HepG2 (cell line): ENCODE results near the gene IQCK. TPM values are rescaled to one million over a fixed set of nuclear protein-coding genes. Genes with fewer than 3 reads are reported as not detected.
A peak's percentile ranks its signal among the peaks of the same experiment; 100 is the strongest.

Experiments used
- ATAC-seq: fragments of 200-7000 bp; cut with Tn5 transposase; 3 replicates; pipeline ENCODE4 v1.9.1; 2020; ENCODE audit warnings: mild to moderate bottlenecking, moderate library complexity
- BruUV-seq: library from RNA; stranded (reverse); fragments of 400-500 nt; replicated peaks from 2 replicates; lab custom pipeline; 2021; lab: Mats Ljungman, UMichigan
- CTCF ChIA-PET: fragments of 300-600 bp; formaldehyde crosslinking; extraction: SDS; loops from one replicate; lab custom pipeline; 2021; ENCODE audit warnings: low total read pairs, inconsistent platforms, low intra/inter-chr PET ratio; lab: Yijun Ruan, JAX
- POLR2A ChIA-PET: fragments of 350-600 bp; sonication (Branson Sonifier 250); formaldehyde crosslinking; loops from one replicate; lab custom pipeline; 2020; ENCODE audit warnings: antibody characterized with exemption, inconsistent platforms; lab: Yijun Ruan, JAX
- DNase-seq: peaks from one replicate; pipeline ENCODE4 v3.0.0-alpha.2; 2015; ENCODE audit warnings: low spot score
- FAIRE-seq: peaks from 3 replicates; lab custom pipeline; 2011; peaks lifted over from hg19 to GRCh38; lab: Jason Lieb, UNC
- H2AFZ ChIP-seq: one replicate; pipeline ENCODE4 v1.6.1; 2011; ENCODE audit warnings: low read length, inconsistent platforms
- H3K27ac ChIP-seq: fragments of 300-600 bp; 3 replicates; pipeline ENCODE4 v1.8.0; 2011; ENCODE audit warnings: mixed run types, mild to moderate bottlenecking, mixed read lengths, low read length, inconsistent platforms; ENCODE audit not compliant: insufficient read depth; ENCODE audit errors: extremely low read length
- H3K27me3 ChIP-seq, 2 experiments: fragments of 200-600 bp in 1 of 2; 2 replicates in 1 of 2; 3 replicates in 1 of 2; pipeline versions ENCODE4 v1.6.0 to v1.8.0; 2011; ENCODE audit warnings: low read length in 2 of 2, mild to moderate bottlenecking in 2 of 2, moderate library complexity in 2 of 2, inconsistent platforms in 1 of 2; ENCODE audit not compliant: insufficient read depth in 2 of 2, control insufficient read depth in 1 of 2
- H3K36me3 ChIP-seq, 2 experiments: fragments of 200-600 bp in 1 of 2; replicated peaks in 1 of 2; 2 replicates in 1 of 2; 3 replicates in 1 of 2; pipeline versions ENCODE4 v1.5.1 to v1.8.0; 2011; ENCODE audit warnings: low read length in 2 of 2, inconsistent platforms in 1 of 2; ENCODE audit not compliant: insufficient read depth in 2 of 2, control insufficient read depth in 1 of 2
- H3K4me1 ChIP-seq: 2 replicates; pipeline ENCODE4 v1.5.1; 2012; ENCODE audit warnings: low read length, inconsistent platforms; ENCODE audit not compliant: insufficient read depth
- H3K4me2 ChIP-seq: 2 replicates; pipeline ENCODE4 v1.6.0; 2011; ENCODE audit warnings: low read depth, low read length, inconsistent platforms
- H3K4me3 ChIP-seq, 3 experiments: fragments of 200-600 bp in 1 of 3; sonication (generic), shearing (Covaris generic) in 1 of 3; replicated peaks in 1 of 3; 2 replicates each; pipeline ENCODE4 v1.5.1; 2011 to 2016; ENCODE audit warnings: low read length in 3 of 3, inconsistent platforms in 2 of 3, low read depth in 2 of 3, mild to moderate bottlenecking in 2 of 3, control low read depth in 1 of 3, mixed read lengths in 1 of 3; ENCODE audit not compliant: insufficient read depth in 1 of 3
- H3K79me2 ChIP-seq: one replicate; pipeline ENCODE4 v1.6.1; 2011; ENCODE audit warnings: low read length, inconsistent platforms; ENCODE audit not compliant: insufficient read depth
- H3K9ac ChIP-seq: 2 replicates; pipeline ENCODE4 v1.6.0; 2011; ENCODE audit warnings: mild to moderate bottlenecking, low read depth, low read length, inconsistent platforms; ENCODE audit not compliant: insufficient read depth
- H3K9me3 ChIP-seq: 2 replicates; pipeline ENCODE4 v1.5.1; 2012; ENCODE audit warnings: mild to moderate bottlenecking, low read length
- H4K20me1 ChIP-seq: 2 replicates; pipeline ENCODE4 v1.6.0; 2011; ENCODE audit warnings: inconsistent platforms, mild to moderate bottlenecking, low read length, moderate library complexity; ENCODE audit not compliant: insufficient read depth
- CHD4 ChIP-seq: fragments of 200-600 bp; sonication (generic); IDR thresholded peaks from 2 replicates; pipeline ENCODE4 v1.7.0; 2017; ENCODE audit warnings: mild to moderate bottlenecking, low read length, borderline replicate concordance
- FOXA1 ChIP-seq, 2 experiments: fragments of 450-650 bp in 1 of 2; sonication (generic) in 1 of 2; formaldehyde crosslinking in 1 of 2; IDR thresholded peaks; 2 replicates each; pipeline versions ENCODE4 v1.4.0 to v1.6.1; 2016 to 2020; ENCODE audit warnings: missing genetic modification reagents in 1 of 2
- GPN1 ChIP-seq: sonication (generic); formaldehyde crosslinking; IDR thresholded peaks from 2 replicates; pipeline ENCODE4 v1.5.1; 2020; ENCODE audit warnings: missing genetic modification reagents, borderline replicate concordance
- KLF11 ChIP-seq: IDR thresholded peaks from 2 replicates; pipeline ENCODE4 v1.6.1; 2016; ENCODE audit warnings: missing compliant biosample characterization
- KLF15 ChIP-seq: sonication (generic); formaldehyde crosslinking; IDR thresholded peaks from 2 replicates; pipeline ENCODE4 v1.8.1; 2023; ENCODE audit warnings: borderline replicate concordance, mild to moderate bottlenecking, inconsistent platforms, missing genetic modification reagents, mixed read lengths
- MLX ChIP-seq: IDR thresholded peaks from 2 replicates; pipeline ENCODE4 v1.6.1; 2016
- NCOA1 ChIP-seq: sonication (generic); formaldehyde crosslinking; IDR thresholded peaks from 2 replicates; pipeline ENCODE4 v1.9.0; 2021; ENCODE audit warnings: missing genetic modification reagents
- RBAK ChIP-seq: sonication (generic); formaldehyde crosslinking; IDR thresholded peaks from 2 replicates; pipeline ENCODE4 v1.5.1; 2020; ENCODE audit warnings: mild to moderate bottlenecking, missing genetic modification reagents
- TBL1XR1 ChIP-seq: fragments of 150-350 bp; IDR thresholded peaks from 2 replicates; pipeline ENCODE4 v1.6.1; 2014; ENCODE audit warnings: borderline replicate concordance, low read length; ENCODE audit not compliant: partially characterized antibody
- ZBTB8A ChIP-seq: sonication (generic); formaldehyde crosslinking; IDR thresholded peaks from 2 replicates; pipeline ENCODE4 v1.4.0; 2020; ENCODE audit warnings: mild to moderate bottlenecking, low read depth, missing genetic modification reagents, borderline replicate concordance
- ZFP62 ChIP-seq: sonication (generic); formaldehyde crosslinking; IDR thresholded peaks from 2 replicates; pipeline ENCODE4 v1.4.0; 2020; ENCODE audit warnings: missing genetic modification reagents
- ZGPAT ChIP-seq: IDR thresholded peaks from 2 replicates; pipeline ENCODE4 v1.6.1; 2016; ENCODE audit warnings: mild to moderate bottlenecking
- ZNF430 ChIP-seq: sonication (generic); formaldehyde crosslinking; IDR thresholded peaks from 2 replicates; pipeline ENCODE4 v1.9.0; 2021; ENCODE audit warnings: mild to moderate bottlenecking, missing genetic modification reagents
- ZNF652 ChIP-seq: IDR thresholded peaks from 2 replicates; pipeline ENCODE4 v1.6.1; 2016; ENCODE audit warnings: low read depth, borderline replicate concordance
- ZNF839 ChIP-seq: sonication (generic); formaldehyde crosslinking; IDR thresholded peaks from 2 replicates; pipeline ENCODE4 v1.4.0; 2020; ENCODE audit warnings: missing genetic modification reagents, mild to moderate bottlenecking, borderline replicate concordance
- WGBS: methylation state at CpG from one replicate; pipeline ENCODE4 v1.1.6; 2017; ENCODE audit warnings: low lambda C conversion rate; 5-methylcytosine and 5-hydroxymethylcytosine counted together
- in situ Hi-C: cut with HindIII; loops from 2 replicates; pipeline ENCODE4 v1.10.0; 2017; ENCODE audit warnings: low pct_unique_long_range_greater_than_20kb; ENCODE audit not compliant: extremely low pct_ligation_motif_present
- intact Hi-C: fragments of 100-400 bp; cut with micrococcal nuclease; formaldehyde crosslinking; loops from one replicate; pipeline ENCODE4 v1.10.0; 2022; ENCODE audit not compliant: unreplicated experiment
- polyA plus RNA-seq, 8 experiments: library from polyadenylated mRNA; depleted of rRNA in 3 of 8; stranded (reverse) in 7 of 8; unstranded in 1 of 8; fragments of >200 nt; fragmentation: Illumina TruSeq in 4 of 8; extraction: Trizol in 4 of 8; gene quantifications; 2 replicates each; pipeline versions ENCODE4 v1.2.1 to v1.2.3, GENCODE V29; 2011 to 2016; ENCODE audit warnings: low read depth in 4 of 8, missing spikeins in 1 of 8, mixed read lengths in 1 of 8; ENCODE audit not compliant: insufficient read depth in 1 of 8
- total RNA-seq, 5 experiments: library from RNA; depleted of rRNA; stranded (reverse); fragments of >200 nt; fragmentation: Illumina TruSeq; extraction: Trizol; gene quantifications; 2 replicates each; pipeline ENCODE4 v1.2.3, GENCODE V29; 2016; ENCODE audit warnings: low read depth in 1 of 5

IQCK gene
- total and polyA plus RNA-seq, 2 of the 13 experiments (the other 11 are each of a cell fraction or from before 2014, with no cell fraction given) = 5.1 to 7.3 TPM

GRCh38 chr16:19681637-19682036 is 36.4 kb upstream of the IQCK start:
- no peaks in the 10 kb centered on the region for H3K9me3 ChIP-seq
- no peaks in the 10 kb centered on the region for H3K36me3 ChIP-seq
- FAIRE-seq = no peak
- H4K20me1 ChIP-seq = no peaks in the 10 kb centered on the region
- intact Hi-C loops (no loop called here), in situ Hi-C loops (no loop called here)
- WGBS = 70% methylated on average over 12 of the region's 12 CpGs
- H3K79me2 ChIP-seq = no peaks in the 10 kb centered on the region
- ATAC-seq = no peak
- no peak overlapping the region for H2AFZ ChIP-seq
- POLR2A ChIA-PET = no interaction called here
- no peaks in the 10 kb centered on the region for H3K27me3 ChIP-seq
- CTCF ChIA-PET = no interaction called here
- H3K4me3 ChIP-seq = no peak overlapping the region
- DNase-seq = no peak
- H3K9ac ChIP-seq = no peak overlapping the region
- no peak overlapping the region for H3K27ac ChIP-seq
- no peak for TF ChIP-seq ZBTB8A
- no peak for TF ChIP-seq KLF15 (CRISPR knock-in tag)
- TF ChIP-seq ZNF430 (CRISPR knock-in tag) = no peak
- TF ChIP-seq ZNF839 (CRISPR knock-in tag) = no peak
- no peaks in the 10 kb centered on the region for H3K4me1 ChIP-seq
- H3K4me2 ChIP-seq = no peak overlapping the region
- no TSS peak for BruUV-seq

DNA sequence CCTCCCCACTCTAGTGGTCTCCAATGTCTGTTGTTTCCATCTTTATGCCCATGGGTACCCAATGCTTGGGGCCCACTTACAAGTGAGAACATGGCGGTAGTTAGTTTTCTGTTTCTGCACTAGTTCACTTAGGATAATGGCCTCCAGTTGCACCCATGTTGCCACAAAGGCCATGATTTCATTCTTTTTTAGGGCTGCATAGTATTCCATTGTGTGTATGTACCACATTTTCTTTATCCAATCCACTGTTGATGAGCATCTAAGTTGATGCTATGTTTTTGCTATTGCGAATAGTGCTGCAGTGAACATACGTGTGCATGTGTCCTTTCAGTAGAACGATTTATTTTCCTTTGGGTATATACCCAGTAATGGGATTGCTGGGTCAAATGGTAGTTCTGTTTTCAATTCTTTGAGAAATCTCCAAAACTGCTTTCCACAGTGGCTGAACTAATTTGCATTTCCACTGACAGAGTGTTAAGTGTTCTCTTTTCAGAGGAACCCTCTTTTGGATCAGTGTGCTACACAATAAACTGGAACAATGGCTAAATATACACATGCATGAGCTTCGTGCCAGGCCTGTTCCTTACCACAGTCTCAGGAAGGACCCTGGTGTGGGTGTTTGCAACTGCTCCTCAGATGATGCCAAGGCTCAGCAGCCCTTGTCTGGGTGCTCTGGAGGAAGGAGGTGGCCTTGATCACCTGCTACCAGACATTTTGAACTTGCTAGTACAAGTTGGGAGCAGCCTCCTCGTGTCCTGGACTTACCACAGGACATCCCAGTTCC is 34.4 kb upstream of the IQCK start:
- Histone ChIP-seq H3K4me2 (no peak overlapping the region), H3K4me1 (no peaks in the 10 kb centered on the region), H3K4me3 (no peak overlapping the region), H3K27me3 (no peaks in the 10 kb centered on the region), H3K9ac (no peak overlapping the region), H3K27ac (no peak overlapping the region), H3K9me3 (no peaks in the 10 kb centered on the region), H4K20me1 (no peaks in the 10 kb centered on the region), H3K36me3 (no peaks in the 10 kb centered on the region), H2AFZ (no peak overlapping the region), H3K79me2 (no peaks in the 10 kb centered on the region)
- 76% methylated on average over 6 of the region's 6 CpGs for WGBS
- DNase-seq (no peak), ATAC-seq (no peak), FAIRE-seq (peak; percentile 15)
- POLR2A ChIA-PET = no interaction called here
- CTCF ChIA-PET = no interaction called here
- in situ Hi-C loops (no loop called here), intact Hi-C loops (no loop called here)
- no TSS peak for BruUV-seq
- no peak for TF ChIP-seq ZFP62 (CRISPR knock-in tag)
- TF ChIP-seq TBL1XR1 = no peak
- TF ChIP-seq NCOA1 = no peak
- no peak for TF ChIP-seq RBAK (CRISPR knock-in tag)
- TF ChIP-seq MLX (CRISPR knock-in tag) = no peak
- no peak for TF ChIP-seq ZNF652 (CRISPR knock-in tag)
- no peak for TF ChIP-seq CHD4
- TF ChIP-seq GPN1 (CRISPR knock-in tag) = no peak
- no peak for TF ChIP-seq KLF11 (CRISPR knock-in tag)
- no peak for TF ChIP-seq ZGPAT (CRISPR knock-in tag)
- no peak for TF ChIP-seq FOXA1 (IDR thresholded peaks at IDR 0.05)
- TF ChIP-seq FOXA1 (CRISPR knock-in tag; IDR thresholded peaks at IDR 0.05) = no peak
